Suprapubic skin (tissue), 3 donors: ENCODE measurements around the gene HPCAL1.

ENCODE experiments used
- CTCF ChIP-seq, 2 donors: fragments of 200-600 bp in 1 of 2; fragments of 450-650 bp in 1 of 2; sonication (generic) in 1 of 2; IDR thresholded peaks; one replicate each; pipeline ENCODE4 v1.5.1; 2016 to 2019; ENCODE audit warnings: antibody characterized with exemption in 2 of 2, mild to moderate bottlenecking in 1 of 2, moderate library complexity in 1 of 2
- POLR2AphosphoS5 ChIP-seq, 3 donors: sonication (generic); formaldehyde crosslinking; IDR thresholded peaks; one replicate each; pipeline ENCODE4 v1.6.1; 2017; ENCODE audit warnings: antibody characterized with exemption in 3 of 3

GRCh38 chr2:10466801-10467200 is 164.1 kb downstream of the HPCAL1 start:
- TF ChIP-seq POLR2AphosphoS5 (IDR thresholded peaks at IDR 0.05) (no peak), CTCF (IDR thresholded peaks at IDR 0.05) (no peak)
